HT1080 (cell line): ENCODE results near the gene PANK4. TPM values are rescaled to one million over a fixed set of nuclear protein-coding genes. Genes with fewer than 3 reads are reported as not detected.
A peak's percentile ranks its signal among the peaks of the same experiment; 100 is the strongest.
"Not testable (repeated sequence)": the region's sequence is repeated elsewhere in the genome, so short reads cannot be mapped to it uniquely, and the experiment has no call there.

Experiments
- DNase-seq: peaks from one replicate; pipeline ENCODE4 v3.0.0-alpha.2; 2015; ENCODE audit warnings: low read depth
- polyA plus RNA-seq, 2 experiments: library from polyadenylated mRNA; depleted of rRNA; stranded (reverse); fragments of >200 nt; gene quantifications; 2 replicates each; pipeline ENCODE4 v1.2.3, GENCODE V29; 2015
- total RNA-seq: library from RNA; depleted of rRNA; stranded (reverse); fragments of >200 nt; shearing (Covaris generic); gene quantifications from 2 replicates; pipeline ENCODE4 v1.2.3, GENCODE V29; 2014; rRNA removed

PANK4 gene
- total RNA-seq, result 22.5 and 27.5 TPM in 2 replicates
- 14.1 and 14.8 TPM in 2 replicates for polyA plus RNA-seq (2015; cell fraction: cytosol; rRNA removed)
- 61.7 and 62.5 TPM in 2 replicates for polyA plus RNA-seq (2015; cell fraction: nucleus; rRNA removed)

GRCh38 chr1:2525920-2526823 is at the start of gene PANK4:
PANK4 (minus strand) TSS chr1:2526596; CDS start chr1:2526587, 9 bp downstream.
- peak; percentile 83 for DNase-seq

- peak; percentile 87 for DNase-seq
Measured at GRCh38 chr1:2574350-2574749, 48.0 kb upstream of the PANK4 start.

GRCh38 chr1:2573250-2573920 is 47.0 kb upstream of the PANK4 start:
- DNase-seq, result no peak

- DNase-seq, result no peak
Measured at GRCh38 chr1:2571348-2571747, 45.0 kb upstream of the PANK4 start.

- no peak for DNase-seq
Measured at GRCh38 chr1:2570332-2570731, 43.9 kb upstream of the PANK4 start.

- not testable (repeated sequence) for DNase-seq
Measured at GRCh38 chr1:2569703-2570102, 43.3 kb upstream of the PANK4 start.

GRCh38 chr1:2569060-2569459 is 42.7 kb upstream of the PANK4 start:
- DNase-seq, result no peak

- not testable (repeated sequence) for DNase-seq
Measured at GRCh38 chr1:2568187-2568816, 41.9 kb upstream of the PANK4 start.

GRCh38 chr1:2567083-2567679 is 40.8 kb upstream of the PANK4 start:
- no peak for DNase-seq

- peak; percentile 50 for DNase-seq
Measured at GRCh38 chr1:2566101-2567045, 40.0 kb upstream of the PANK4 start.

- no peak for DNase-seq
Measured at GRCh38 chr1:2564815-2565374, 38.5 kb upstream of the PANK4 start.

- DNase-seq, result no peak
Measured at GRCh38 chr1:2564006-2564814, 37.8 kb upstream of the PANK4 start.

GRCh38 chr1:2563205-2563604 is 36.8 kb upstream of the PANK4 start:
- no peak for DNase-seq

GRCh38 chr1:2561898-2562895 is 35.8 kb upstream of the PANK4 start:
- no peak for DNase-seq

GRCh38 chr1:2561446-2561845 is 35.0 kb upstream of the PANK4 start:
- no peak for DNase-seq

- no peak for DNase-seq
Measured at GRCh38 chr1:2560299-2561073, 34.1 kb upstream of the PANK4 start.
